ENCODE results near the gene CDK9. TPM values are rescaled to one million over a fixed set of nuclear protein-coding genes. Genes with fewer than 3 reads are reported as not detected.

Gene CDK9
- total RNA-seq, 2 donors from 2014 or later = 104 to 111 TPM

DNA sequence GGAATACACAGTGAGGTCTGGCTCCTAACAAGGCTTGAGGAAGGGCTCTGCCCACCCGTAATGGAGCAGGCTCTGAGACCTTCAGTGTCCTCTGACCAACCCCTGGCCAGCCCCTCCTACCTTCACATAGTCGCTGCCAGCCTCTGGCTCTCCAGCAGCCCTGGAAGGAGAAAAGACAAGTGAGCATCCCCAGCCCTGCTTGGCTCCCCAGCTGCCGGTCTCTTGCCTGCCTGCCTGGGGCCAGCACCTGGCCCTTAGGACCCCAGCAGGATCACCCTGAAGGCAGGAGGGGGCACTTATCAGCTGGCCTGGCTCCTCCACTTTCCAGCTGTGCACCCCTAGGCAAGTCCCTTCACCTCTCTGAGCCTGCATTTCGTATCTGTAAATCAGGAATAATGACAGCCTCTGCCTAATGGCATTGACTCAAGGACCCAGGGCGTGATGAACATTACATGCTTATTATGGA lies 24.3 kb upstream of the CDK9 start:
- no peak for ATAC-seq (ENCODE audit: insufficient number of reproducible peaks, low FRiP score, low read depth)
- no peaks in the 10 kb centered on the region for H3K9me3 ChIP-seq
- H3K27me3 ChIP-seq (replicated peaks; ENCODE audit: insufficient read depth) = no peaks in the 10 kb centered on the region
- H3K27ac ChIP-seq = no peak overlapping the region
- no peak for TF ChIP-seq CTCF (IDR thresholded peaks at IDR 0.05)
- no peaks in the 10 kb centered on the region for H3K36me3 ChIP-seq
- DNase-seq (ENCODE audit: low spot score) = no peak
- H3K4me1 ChIP-seq (ENCODE audit: control insufficient read depth in 1 of 2, low read depth in 2 of 2) = no peaks in the 10 kb centered on the region
- H3K4me3 ChIP-seq = no peak overlapping the region

DNA sequence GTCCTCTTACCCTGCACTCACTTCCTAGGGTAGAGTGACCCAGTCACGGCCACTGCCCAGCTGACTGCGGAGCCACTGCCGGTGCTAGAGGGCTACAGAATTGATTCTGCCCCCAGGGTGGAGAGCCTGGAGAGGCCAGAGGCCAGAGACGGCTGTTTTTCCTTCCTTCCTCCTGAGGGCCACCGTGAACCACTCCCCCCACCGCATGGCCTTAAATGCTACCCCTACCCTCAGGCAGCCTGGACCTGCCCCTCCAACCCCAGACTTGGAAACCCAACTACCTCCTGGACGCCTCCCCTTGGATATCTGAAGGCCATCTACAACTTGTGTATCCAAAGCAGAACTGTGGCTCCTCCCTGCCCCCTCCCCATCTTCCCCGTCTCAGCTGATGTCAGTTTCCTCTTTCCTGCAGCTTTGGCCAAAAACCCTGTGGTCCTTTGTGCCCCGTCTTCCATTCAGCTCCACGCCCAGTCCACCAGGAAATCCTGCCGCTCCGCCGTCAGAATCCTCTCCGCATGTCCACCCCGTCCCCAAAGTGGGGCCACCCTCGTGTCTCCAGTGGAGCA lies 23.6 kb upstream of the CDK9 start:
- no peaks in the 10 kb centered on the region for H3K4me1 ChIP-seq (ENCODE audit: control insufficient read depth in 1 of 2, low read depth in 2 of 2)
- no peak for TF ChIP-seq CTCF (IDR thresholded peaks at IDR 0.05)
- no peaks in the 10 kb centered on the region for H3K27me3 ChIP-seq (replicated peaks; ENCODE audit: insufficient read depth)
- H3K4me3 ChIP-seq = peak overlapping the region; percentile 6
- H3K27ac ChIP-seq = no peak overlapping the region
- no peaks in the 10 kb centered on the region for H3K36me3 ChIP-seq
- DNase-seq (ENCODE audit: low spot score) (no peak), ATAC-seq (ENCODE audit: insufficient number of reproducible peaks, low FRiP score, low read depth) (peak; percentile 14)
- no peaks in the 10 kb centered on the region for H3K9me3 ChIP-seq

GRCh38 chr9:127763918-127764384 lies 21.9 kb upstream of the CDK9 start:
- no peak overlapping the region for H3K4me3 ChIP-seq
- DNase-seq (ENCODE audit: low spot score) = no peak
- no peaks in the 10 kb centered on the region for H3K9me3 ChIP-seq
- H3K27me3 ChIP-seq (replicated peaks; ENCODE audit: insufficient read depth) = no peaks in the 10 kb centered on the region
- no peak for ATAC-seq (ENCODE audit: insufficient number of reproducible peaks, low FRiP score, low read depth)
- H3K36me3 ChIP-seq = no peaks in the 10 kb centered on the region
- H3K4me1 ChIP-seq (ENCODE audit: control insufficient read depth in 1 of 2, low read depth in 2 of 2) = no peaks in the 10 kb centered on the region
- H3K27ac ChIP-seq = no peak overlapping the region
- TF ChIP-seq CTCF (IDR thresholded peaks at IDR 0.05) = peak; percentile 22

DNA sequence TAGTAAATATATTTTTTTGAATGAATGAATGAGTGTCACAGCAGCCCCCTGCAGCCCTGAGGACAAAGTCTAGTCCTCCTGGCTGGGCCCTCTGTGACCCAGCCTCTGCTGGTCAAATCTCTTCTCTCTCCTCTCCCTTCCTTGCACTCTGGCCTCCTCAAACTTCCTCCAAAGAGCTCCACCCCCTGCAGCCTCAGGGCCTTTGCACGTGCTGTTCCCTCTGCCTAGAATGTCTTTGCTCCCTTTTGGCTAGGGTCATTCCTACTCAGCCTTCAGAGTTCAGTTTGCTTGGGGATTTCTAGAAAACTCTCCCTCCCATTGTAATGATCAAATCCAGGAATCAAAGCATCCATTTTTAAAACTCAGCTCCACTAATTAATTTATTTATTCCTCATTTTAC lies 20.4 kb upstream of the CDK9 start:
- DNase-seq (ENCODE audit: low spot score) (no peak), ATAC-seq (ENCODE audit: insufficient number of reproducible peaks, low FRiP score, low read depth) (no peak)
- no peaks in the 10 kb centered on the region for H3K9me3 ChIP-seq
- no peaks in the 10 kb centered on the region for H3K27me3 ChIP-seq (replicated peaks; ENCODE audit: insufficient read depth)
- H3K27ac ChIP-seq = no peak overlapping the region
- no peaks in the 10 kb centered on the region for H3K36me3 ChIP-seq
- no peak for TF ChIP-seq CTCF (IDR thresholded peaks at IDR 0.05)
- H3K4me1 ChIP-seq (ENCODE audit: control insufficient read depth in 1 of 2, low read depth in 2 of 2) = peaks cover 1 to 4% of the 10 kb centered on the region in 2 donors
- H3K4me3 ChIP-seq = no peak overlapping the region

- DNase-seq (ENCODE audit: low spot score) (no peak), ATAC-seq (ENCODE audit: insufficient number of reproducible peaks, low FRiP score, low read depth) (no peak)
- Histone ChIP-seq H3K27ac (peak overlapping the region in 1 of 2 donors; percentile 1), H3K4me1 (ENCODE audit: control insufficient read depth in 1 of 2, low read depth in 2 of 2) (peaks cover 8% of the 10 kb centered on the region in 2 donors), H3K9me3 (no peaks in the 10 kb centered on the region), H3K36me3 (no peaks in the 10 kb centered on the region), H3K4me3 (no peak overlapping the region), H3K27me3 (replicated peaks; ENCODE audit: insufficient read depth) (no peaks in the 10 kb centered on the region)
- TF ChIP-seq CTCF (IDR thresholded peaks at IDR 0.05) = no peak
Measured at GRCh38 chr9:127767410-127767809, 18.4 kb upstream of the CDK9 start.
